K562 (cell line): ENCODE measurements around the gene TMEM141. TPM values are rescaled to one million over a fixed set of nuclear protein-coding genes. Genes with fewer than 3 reads are reported as not detected.
A peak's percentile ranks its signal among the peaks of the same experiment; 100 is the strongest.

ENCODE experiments used
- BRF1 ChIP-seq: IDR thresholded peaks from 3 replicates; pipeline ENCODE4 v1.6.1; 2011; ENCODE audit warnings: borderline replicate concordance, mild to moderate bottlenecking; ENCODE audit not compliant: insufficient read length; ENCODE audit errors: extremely low read depth
- CREB1 ChIP-seq, 2 experiments: sonication (generic) in 1 of 2; formaldehyde crosslinking in 1 of 2; IDR thresholded peaks; 2 replicates each; pipeline versions ENCODE4 v1.6.1 to v1.8.0; 2012 to 2022; ENCODE audit warnings: inconsistent platforms in 1 of 2, mild to moderate bottlenecking in 1 of 2, missing genetic modification reagents in 1 of 2, moderate library complexity in 1 of 2
- FIP1L1 ChIP-seq: fragments of 200-400 bp; formaldehyde crosslinking; IDR thresholded peaks from 2 replicates; pipeline ENCODE4 v1.6.1; 2018; ENCODE audit warnings: mild to moderate bottlenecking, low read depth, low read length; ENCODE audit not compliant: poor library complexity, severe bottlenecking
- SIRT6 ChIP-seq: IDR thresholded peaks from one replicate; pipeline ENCODE4 v1.6.1; 2012; ENCODE audit warnings: low read depth, mild to moderate bottlenecking, control low read depth, inconsistent platforms, low read length, moderate library complexity
- TCFL5 ChIP-seq: fragments of 250-450 bp; sonication (Bioruptor Pico); conservative IDR thresholded peaks from 2 replicates; pipeline ENCODE4 v1.6.1; 2021; ENCODE audit warnings: mild to moderate bottlenecking, moderate library complexity, matching md5 sums
- YBX1 ChIP-seq: fragments of 450-650 bp; IDR thresholded peaks from 2 replicates; pipeline ENCODE4 v1.7.1; 2016; ENCODE audit warnings: mild to moderate bottlenecking
- polyA plus RNA-seq, 8 experiments: library from polyadenylated mRNA; depleted of rRNA in 4 of 8; stranded (reverse) in 5 of 8; unstranded in 3 of 8; fragments of >200 nt; fragmentation: Nextera tagmentation in 2 of 8; fragmentation: Illumina TruSeq in 1 of 8; extraction: Ambion mirVana in 2 of 8; extraction: Trizol in 1 of 8; gene quantifications; 2 replicates each; pipeline versions ENCODE4 v1.2.1 to v1.2.3, GENCODE V29; 2011 to 2014; ENCODE audit warnings: inconsistent platforms in 1 of 8, missing spikeins in 1 of 8
- total RNA-seq, 7 experiments: library from RNA; depleted of rRNA in 6 of 7; stranded (reverse); fragments of >200 nt in 6 of 7; fragmentation: Illumina TruSeq in 2 of 7; extraction: Trizol in 2 of 7; gene quantifications; 2 replicates each; pipeline versions ENCODE4 v1.2.1 to v1.2.3, GENCODE V29; 2011 to 2021; ENCODE audit warnings: low replicate concordance in 1 of 7
- TF ChIP-seq, protein P1 (sequence below): sonication (generic); formaldehyde crosslinking; IDR thresholded peaks from 2 replicates; pipeline ENCODE4 v1.8.0; 2022; ENCODE audit warnings: missing genetic modification reagents, mild to moderate bottlenecking, moderate library complexity, borderline replicate concordance
- TF ChIP-seq, protein P2 (sequence below), 2 experiments: fragments of 450-650 bp; formaldehyde crosslinking in 1 of 2; IDR thresholded peaks; 2 replicates each; pipeline versions ENCODE4 v1.4.0 to v1.6.1; 2014 to 2020; ENCODE audit warnings: mild to moderate bottlenecking in 2 of 2, borderline replicate concordance in 1 of 2, low read depth in 1 of 2
- TF ChIP-seq, protein P3 (sequence below): fragments of 250-450 bp; sonication (Bioruptor Pico); IDR thresholded peaks from 2 replicates; pipeline ENCODE4 v1.4.0; 2020; ENCODE audit warnings: mild to moderate bottlenecking
- TF ChIP-seq, protein P4 (sequence below), 2 experiments: fragments of 450-650 bp; IDR thresholded peaks; 2 replicates each; pipeline ENCODE4 v1.6.1; 2018; ENCODE audit warnings: mild to moderate bottlenecking in 2 of 2, low read depth in 1 of 2; ENCODE audit not compliant: partially characterized antibody in 2 of 2

The TMEM141 gene
- total and polyA plus RNA-seq, 9 of the 15 experiments (the other 6 are each of a cell fraction or from before 2014, with no cell fraction given): 21.5 to 123 (median 74.8) TPM

DNA sequence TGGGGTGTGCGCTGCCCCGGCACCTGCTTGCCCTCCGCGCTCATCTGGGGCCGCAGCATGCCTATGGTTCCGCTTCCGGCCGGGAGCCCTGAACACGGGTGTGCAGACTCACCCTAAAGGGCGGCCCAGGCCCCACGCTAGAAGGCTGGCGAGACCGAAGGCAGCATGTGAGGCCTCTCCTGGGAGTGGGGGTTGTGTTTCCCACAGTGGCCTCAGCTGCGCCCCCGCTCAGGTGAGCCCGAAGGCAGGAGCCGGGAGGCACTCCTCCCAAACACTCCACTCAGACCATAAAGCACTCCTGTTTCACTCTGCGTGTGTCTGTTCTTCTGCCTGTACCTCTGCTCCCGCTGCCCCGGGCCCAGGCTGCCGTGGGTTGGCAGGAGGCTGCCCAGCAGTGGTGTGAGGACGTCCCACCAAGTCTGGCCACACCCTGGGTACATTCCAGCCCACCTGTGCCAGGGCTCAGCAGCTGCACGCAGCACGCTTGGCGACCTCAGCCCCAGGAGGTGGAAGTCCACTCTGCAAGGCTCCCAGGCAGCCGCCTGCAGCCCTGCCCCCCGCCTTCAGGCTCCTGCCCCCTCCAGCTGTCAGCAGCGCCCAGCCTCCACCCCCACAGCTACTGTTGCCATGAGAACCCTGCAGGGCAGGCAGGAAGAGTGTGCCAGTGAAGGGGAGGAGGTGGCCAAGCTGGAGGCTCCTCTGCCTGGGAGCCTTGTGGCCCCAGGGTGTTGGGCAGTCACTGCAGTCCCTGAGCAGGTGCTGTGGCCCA is 49.9 kb downstream of the TMEM141 start (continued):
- TF ChIP-seq, protein P1, sequence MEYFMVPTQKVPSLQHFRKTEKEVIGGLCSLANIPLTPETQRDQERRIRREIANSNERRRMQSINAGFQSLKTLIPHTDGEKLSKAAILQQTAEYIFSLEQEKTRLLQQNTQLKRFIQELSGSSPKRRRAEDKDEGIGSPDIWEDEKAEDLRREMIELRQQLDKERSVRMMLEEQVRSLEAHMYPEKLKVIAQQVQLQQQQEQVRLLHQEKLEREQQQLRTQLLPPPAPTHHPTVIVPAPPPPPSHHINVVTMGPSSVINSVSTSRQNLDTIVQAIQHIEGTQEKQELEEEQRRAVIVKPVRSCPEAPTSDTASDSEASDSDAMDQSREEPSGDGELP (CRISPR knock-in tag): peak; percentile 82
- TF ChIP-seq BRF1 (no peak), CREB1 (IDR thresholded peaks at IDR 0.05) (no peak), CREB1 (CRISPR knock-in tag; IDR thresholded peaks at IDR 0.05) (no peak), YBX1 (no peak), SIRT6 (peak; percentile 17), TCFL5 (no peak), FIP1L1 (peak; percentile 28)
- TF ChIP-seq, protein P2, sequence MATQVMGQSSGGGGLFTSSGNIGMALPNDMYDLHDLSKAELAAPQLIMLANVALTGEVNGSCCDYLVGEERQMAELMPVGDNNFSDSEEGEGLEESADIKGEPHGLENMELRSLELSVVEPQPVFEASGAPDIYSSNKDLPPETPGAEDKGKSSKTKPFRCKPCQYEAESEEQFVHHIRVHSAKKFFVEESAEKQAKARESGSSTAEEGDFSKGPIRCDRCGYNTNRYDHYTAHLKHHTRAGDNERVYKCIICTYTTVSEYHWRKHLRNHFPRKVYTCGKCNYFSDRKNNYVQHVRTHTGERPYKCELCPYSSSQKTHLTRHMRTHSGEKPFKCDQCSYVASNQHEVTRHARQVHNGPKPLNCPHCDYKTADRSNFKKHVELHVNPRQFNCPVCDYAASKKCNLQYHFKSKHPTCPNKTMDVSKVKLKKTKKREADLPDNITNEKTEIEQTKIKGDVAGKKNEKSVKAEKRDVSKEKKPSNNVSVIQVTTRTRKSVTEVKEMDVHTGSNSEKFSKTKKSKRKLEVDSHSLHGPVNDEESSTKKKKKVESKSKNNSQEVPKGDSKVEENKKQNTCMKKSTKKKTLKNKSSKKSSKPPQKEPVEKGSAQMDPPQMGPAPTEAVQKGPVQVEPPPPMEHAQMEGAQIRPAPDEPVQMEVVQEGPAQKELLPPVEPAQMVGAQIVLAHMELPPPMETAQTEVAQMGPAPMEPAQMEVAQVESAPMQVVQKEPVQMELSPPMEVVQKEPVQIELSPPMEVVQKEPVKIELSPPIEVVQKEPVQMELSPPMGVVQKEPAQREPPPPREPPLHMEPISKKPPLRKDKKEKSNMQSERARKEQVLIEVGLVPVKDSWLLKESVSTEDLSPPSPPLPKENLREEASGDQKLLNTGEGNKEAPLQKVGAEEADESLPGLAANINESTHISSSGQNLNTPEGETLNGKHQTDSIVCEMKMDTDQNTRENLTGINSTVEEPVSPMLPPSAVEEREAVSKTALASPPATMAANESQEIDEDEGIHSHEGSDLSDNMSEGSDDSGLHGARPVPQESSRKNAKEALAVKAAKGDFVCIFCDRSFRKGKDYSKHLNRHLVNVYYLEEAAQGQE (IDR thresholded peaks at IDR 0.05; ENCODE audit: borderline replicate concordance): no peak
- TF ChIP-seq, protein P2 (CRISPR knock-in tag; IDR thresholded peaks at IDR 0.05; ENCODE audit: low read depth): no peak; the same call in 1 of the 2 replicates
- TF ChIP-seq, protein P3, sequence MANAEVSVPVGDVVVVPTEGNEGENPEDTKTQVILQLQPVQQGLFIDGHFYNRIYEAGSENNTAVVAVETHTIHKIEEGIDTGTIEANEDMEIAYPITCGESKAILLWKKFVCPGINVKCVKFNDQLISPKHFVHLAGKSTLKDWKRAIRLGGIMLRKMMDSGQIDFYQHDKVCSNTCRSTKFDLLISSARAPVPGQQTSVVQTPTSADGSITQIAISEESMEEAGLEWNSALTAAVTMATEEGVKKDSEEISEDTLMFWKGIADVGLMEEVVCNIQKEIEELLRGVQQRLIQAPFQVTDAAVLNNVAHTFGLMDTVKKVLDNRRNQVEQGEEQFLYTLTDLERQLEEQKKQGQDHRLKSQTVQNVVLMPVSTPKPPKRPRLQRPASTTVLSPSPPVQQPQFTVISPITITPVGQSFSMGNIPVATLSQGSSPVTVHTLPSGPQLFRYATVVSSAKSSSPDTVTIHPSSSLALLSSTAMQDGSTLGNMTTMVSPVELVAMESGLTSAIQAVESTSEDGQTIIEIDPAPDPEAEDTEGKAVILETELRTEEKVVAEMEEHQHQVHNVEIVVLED: no peak
- TF ChIP-seq, protein P4, sequence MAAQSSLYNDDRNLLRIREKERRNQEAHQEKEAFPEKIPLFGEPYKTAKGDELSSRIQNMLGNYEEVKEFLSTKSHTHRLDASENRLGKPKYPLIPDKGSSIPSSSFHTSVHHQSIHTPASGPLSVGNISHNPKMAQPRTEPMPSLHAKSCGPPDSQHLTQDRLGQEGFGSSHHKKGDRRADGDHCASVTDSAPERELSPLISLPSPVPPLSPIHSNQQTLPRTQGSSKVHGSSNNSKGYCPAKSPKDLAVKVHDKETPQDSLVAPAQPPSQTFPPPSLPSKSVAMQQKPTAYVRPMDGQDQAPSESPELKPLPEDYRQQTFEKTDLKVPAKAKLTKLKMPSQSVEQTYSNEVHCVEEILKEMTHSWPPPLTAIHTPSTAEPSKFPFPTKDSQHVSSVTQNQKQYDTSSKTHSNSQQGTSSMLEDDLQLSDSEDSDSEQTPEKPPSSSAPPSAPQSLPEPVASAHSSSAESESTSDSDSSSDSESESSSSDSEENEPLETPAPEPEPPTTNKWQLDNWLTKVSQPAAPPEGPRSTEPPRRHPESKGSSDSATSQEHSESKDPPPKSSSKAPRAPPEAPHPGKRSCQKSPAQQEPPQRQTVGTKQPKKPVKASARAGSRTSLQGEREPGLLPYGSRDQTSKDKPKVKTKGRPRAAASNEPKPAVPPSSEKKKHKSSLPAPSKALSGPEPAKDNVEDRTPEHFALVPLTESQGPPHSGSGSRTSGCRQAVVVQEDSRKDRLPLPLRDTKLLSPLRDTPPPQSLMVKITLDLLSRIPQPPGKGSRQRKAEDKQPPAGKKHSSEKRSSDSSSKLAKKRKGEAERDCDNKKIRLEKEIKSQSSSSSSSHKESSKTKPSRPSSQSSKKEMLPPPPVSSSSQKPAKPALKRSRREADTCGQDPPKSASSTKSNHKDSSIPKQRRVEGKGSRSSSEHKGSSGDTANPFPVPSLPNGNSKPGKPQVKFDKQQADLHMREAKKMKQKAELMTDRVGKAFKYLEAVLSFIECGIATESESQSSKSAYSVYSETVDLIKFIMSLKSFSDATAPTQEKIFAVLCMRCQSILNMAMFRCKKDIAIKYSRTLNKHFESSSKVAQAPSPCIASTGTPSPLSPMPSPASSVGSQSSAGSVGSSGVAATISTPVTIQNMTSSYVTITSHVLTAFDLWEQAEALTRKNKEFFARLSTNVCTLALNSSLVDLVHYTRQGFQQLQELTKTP (IDR thresholded peaks at IDR 0.05; ENCODE audit: low read depth in 1 of 2, partially characterized antibody in 2 of 2): no peak
